ENCODE results near the gene MARK4. TPM values are rescaled to one million over a fixed set of nuclear protein-coding genes. Genes with fewer than 3 reads are reported as not detected.
"Not testable (repeated sequence)": the region's sequence is repeated elsewhere in the genome, so short reads cannot be mapped to it uniquely, and the experiment has no call there.

MARK4 gene
- total RNA-seq, 3 donors from 2014 or later: 11.0 to 20.0 (median 19.2) TPM

- Histone ChIP-seq H3K4me3 (no peak overlapping the region), H3K27me3 (peaks cover 0 to 18% of the 10 kb centered on the region in 2 donors), H3K4me1 (no peaks in the 10 kb centered on the region), H3K36me3 (no peaks in the 10 kb centered on the region), H3K9me3 (no peaks in the 10 kb centered on the region), H3K27ac (no peak overlapping the region)
- no peak for DNase-seq (ENCODE audit: low spot score in 2 of 2)
- no peak for TF ChIP-seq CTCF (IDR thresholded peaks at IDR 0.05)
- no peak for TF ChIP-seq POLR2A (IDR thresholded peaks at IDR 0.05)
- TF ChIP-seq POLR2AphosphoS5 (IDR thresholded peaks at IDR 0.05): no peak
- intact Hi-C loops (cut with DNase I; ENCODE audit: low total_unique reads): no loop called here
These were observed 73.4 kb downstream of the MARK4 start for GRCh38 chr19:45324349-45324907.

DNA sequence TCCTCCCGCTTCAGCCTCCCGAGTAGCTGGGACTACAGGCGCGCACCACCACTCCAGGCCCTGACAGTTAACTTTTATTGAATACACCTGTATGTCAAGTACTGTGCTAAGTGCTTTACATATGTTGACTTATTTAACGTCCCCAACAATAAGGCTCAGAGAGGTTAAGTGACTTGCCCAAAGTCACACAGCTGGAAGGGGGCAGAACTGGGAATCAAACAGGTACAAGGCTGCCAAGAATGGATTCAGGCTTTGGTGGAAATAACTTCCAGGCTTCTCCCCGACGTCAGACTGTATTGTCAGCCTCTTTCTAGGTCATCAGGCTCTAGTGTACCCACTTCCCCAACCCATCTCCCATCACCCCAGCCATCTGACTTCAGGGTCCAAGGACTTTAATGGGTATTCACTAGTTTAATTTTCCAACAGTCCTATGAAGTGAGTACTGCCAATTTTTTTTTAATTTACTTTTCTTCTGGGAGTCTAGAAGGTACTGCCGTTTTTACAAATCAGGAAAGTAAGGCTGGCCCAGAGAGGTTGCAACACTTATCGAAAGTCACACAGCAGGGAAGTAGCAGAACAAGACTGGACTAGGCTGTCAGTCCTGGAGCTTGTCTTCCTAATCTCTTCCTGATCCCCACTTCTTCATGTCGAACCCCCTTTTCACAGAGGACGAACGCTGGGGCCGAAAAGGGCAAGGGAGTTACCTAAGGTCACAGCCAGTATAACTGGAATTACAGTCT, 76.5 kb downstream of the MARK4 start:
- intact Hi-C loops (cut with DNase I; ENCODE audit: low total_unique reads): no loop called here
- no peak for TF ChIP-seq POLR2A (IDR thresholded peaks at IDR 0.05)
- no peak for TF ChIP-seq POLR2AphosphoS5 (IDR thresholded peaks at IDR 0.05)
- no peak for TF ChIP-seq CTCF (IDR thresholded peaks at IDR 0.05)

DNA sequence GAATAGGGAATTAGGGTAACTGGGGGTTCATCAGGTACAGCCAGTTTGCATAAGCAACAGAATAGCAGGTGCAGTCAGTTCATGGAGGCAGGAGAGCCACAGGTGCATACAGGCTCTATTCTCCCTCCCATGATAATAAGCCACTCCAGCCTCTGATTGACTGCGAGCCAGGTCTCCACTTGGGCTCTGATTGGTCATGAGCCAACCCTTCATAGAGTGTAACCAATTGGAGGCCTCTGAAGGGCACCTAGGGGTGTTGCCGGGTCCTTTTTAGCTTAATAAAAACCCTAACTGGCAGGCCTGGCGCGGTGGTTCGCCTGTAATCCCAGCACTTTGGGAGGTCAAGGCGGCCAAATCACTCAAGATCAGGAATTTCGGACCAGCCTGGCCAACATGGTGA, 80.3 kb downstream of the MARK4 start:
- no peaks in the 10 kb centered on the region for H3K36me3 ChIP-seq
- no peaks in the 10 kb centered on the region for H3K9me3 ChIP-seq
- no peak overlapping the region for H3K27ac ChIP-seq
- TF ChIP-seq CTCF (IDR thresholded peaks at IDR 0.05) (no peak), POLR2A (IDR thresholded peaks at IDR 0.05) (no peak)
- no peaks in the 10 kb centered on the region for H3K27me3 ChIP-seq
- no peak overlapping the region for H3K4me3 ChIP-seq
- intact Hi-C loops (cut with DNase I; ENCODE audit: low total_unique reads): no loop called here
- no peaks in the 10 kb centered on the region for H3K4me1 ChIP-seq
- DNase-seq (ENCODE audit: low spot score in 2 of 2): no peak

More for the DNA sequence above, 76.5 kb downstream of the MARK4 start:
- no peaks in the 10 kb centered on the region for H3K9me3 ChIP-seq
- no peaks in the 10 kb centered on the region for H3K4me1 ChIP-seq
- no peak overlapping the region for H3K4me3 ChIP-seq
- no peak for DNase-seq (ENCODE audit: low spot score in 2 of 2)
- no peak overlapping the region for H3K27ac ChIP-seq
- H3K36me3 ChIP-seq: no peaks in the 10 kb centered on the region
- H3K27me3 ChIP-seq: peaks cover 0 to 18% of the 10 kb centered on the region in 2 donors

- intact Hi-C loops (cut with DNase I; ENCODE audit: low total_unique reads): no loop called here
- no peak overlapping the region for H3K27ac ChIP-seq
- no peak for DNase-seq (ENCODE audit: low spot score in 2 of 2)
- no peaks in the 10 kb centered on the region for H3K36me3 ChIP-seq
- no peaks in the 10 kb centered on the region for H3K4me1 ChIP-seq
- no peaks in the 10 kb centered on the region for H3K9me3 ChIP-seq
- no peak overlapping the region for H3K4me3 ChIP-seq
- no peaks in the 10 kb centered on the region for H3K27me3 ChIP-seq
- no peak for TF ChIP-seq POLR2AphosphoS5 (IDR thresholded peaks at IDR 0.05)
- no peak for TF ChIP-seq CTCF (IDR thresholded peaks at IDR 0.05)
- no peak for TF ChIP-seq POLR2A (IDR thresholded peaks at IDR 0.05)
These were observed 82.7 kb downstream of the MARK4 start for GRCh38 chr19:45333609-45334303.

DNA sequence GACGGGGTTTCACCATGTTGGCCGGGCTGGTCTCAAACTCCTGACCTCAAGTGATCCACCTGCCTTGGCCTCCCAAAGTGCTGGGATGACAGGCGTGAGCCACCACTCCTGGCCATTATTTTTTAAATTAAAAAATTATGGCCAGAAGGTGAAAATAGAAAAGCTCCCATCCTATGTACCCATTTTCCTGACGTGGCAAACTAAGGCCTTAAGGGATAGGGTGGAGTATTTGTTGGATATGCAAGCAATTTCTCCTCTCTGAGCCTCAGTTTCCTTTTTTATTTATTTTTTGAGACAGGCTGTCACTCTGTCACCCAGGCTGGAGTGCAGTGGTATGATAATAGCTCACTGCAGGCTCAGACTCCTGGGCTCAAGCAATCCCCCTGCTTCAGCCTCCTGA, 83.8 kb downstream of the MARK4 start:
- intact Hi-C loops (cut with DNase I; ENCODE audit: low total_unique reads); H3K4me3 ChIP-seq; DNase-seq (ENCODE audit: low spot score in 2 of 2); H3K27me3 ChIP-seq; H3K4me1 ChIP-seq; H3K27ac ChIP-seq; H3K9me3 ChIP-seq; H3K36me3 ChIP-seq: not testable (repeated sequence)
